ENCODE measurements around the gene ARMC12. TPM values are rescaled to one million over a fixed set of nuclear protein-coding genes. Genes with fewer than 3 reads are reported as not detected.

ARMC12 gene
- total RNA-seq, 4 donors from 2014 or later: 1.6 TPM; not detected in 2

GRCh38 chr6:35787266-35788218 is 50.7 kb downstream of the ARMC12 start:
- DNase-seq: no peak
- intact Hi-C loops (cut with DNase I; ENCODE audit: low total_unique reads): no loop called here

GRCh38 chr6:35788423-35788982 is 51.7 kb downstream of the ARMC12 start:
- no peak for TF ChIP-seq CTCF (IDR thresholded peaks at IDR 0.05)
- no peak for TF ChIP-seq POLR2A (IDR thresholded peaks at IDR 0.05)
- peaks cover 3 to 4% of the 10 kb centered on the region in 2 donors for H3K27me3 ChIP-seq
- intact Hi-C loops (cut with DNase I; ENCODE audit: low total_unique reads): no loop called here

More at GRCh38 chr6:35787266-35788218, 50.7 kb downstream of the ARMC12 start:
- Histone ChIP-seq H3K9me3 (no peaks in the 10 kb centered on the region), H3K4me3 (no peak overlapping the region), H3K4me1 (no peaks in the 10 kb centered on the region), H3K36me3 (no peaks in the 10 kb centered on the region), H3K27me3 (peaks cover 3 to 4% of the 10 kb centered on the region in 2 donors), H3K27ac (no peak overlapping the region)
- TF ChIP-seq CTCF (IDR thresholded peaks at IDR 0.05): no peak
- TF ChIP-seq POLR2A (IDR thresholded peaks at IDR 0.05): no peak

GRCh38 chr6:35790683-35791082 is 53.9 kb downstream of the ARMC12 start:
- Histone ChIP-seq H3K27me3 (peaks cover 3 to 4% of the 10 kb centered on the region in 2 donors), H3K9me3 (no peaks in the 10 kb centered on the region), H3K27ac (no peak overlapping the region), H3K4me1 (no peaks in the 10 kb centered on the region), H3K4me3 (no peak overlapping the region), H3K36me3 (no peaks in the 10 kb centered on the region)
- no peak for TF ChIP-seq POLR2A (IDR thresholded peaks at IDR 0.05)
- DNase-seq: no peak
- intact Hi-C loops (cut with DNase I; ENCODE audit: low total_unique reads): no loop called here

More at GRCh38 chr6:35788423-35788982, 51.7 kb downstream of the ARMC12 start:
- Histone ChIP-seq H3K4me1 (no peaks in the 10 kb centered on the region), H3K9me3 (no peaks in the 10 kb centered on the region), H3K4me3 (no peak overlapping the region), H3K27ac (no peak overlapping the region), H3K36me3 (no peaks in the 10 kb centered on the region)
- no peak for DNase-seq

- Histone ChIP-seq H3K4me1 (no peaks in the 10 kb centered on the region), H3K9me3 (no peaks in the 10 kb centered on the region), H3K27me3 (no peaks in the 10 kb centered on the region), H3K36me3 (no peaks in the 10 kb centered on the region), H3K4me3 (no peak overlapping the region), H3K27ac (no peak overlapping the region)
- no peak for DNase-seq
- no peak for TF ChIP-seq POLR2A (IDR thresholded peaks at IDR 0.05)
- TF ChIP-seq CTCF (IDR thresholded peaks at IDR 0.05): no peak
- intact Hi-C loops (cut with DNase I; ENCODE audit: low total_unique reads): no loop called here
These were observed 58.0 kb downstream of the ARMC12 start for GRCh38 chr6:35794536-35795452.

- Histone ChIP-seq H3K27ac (no peak overlapping the region), H3K4me3 (no peak overlapping the region), H3K27me3 (no peaks in the 10 kb centered on the region), H3K4me1 (no peaks in the 10 kb centered on the region), H3K36me3 (no peaks in the 10 kb centered on the region), H3K9me3 (no peaks in the 10 kb centered on the region)
- TF ChIP-seq CTCF (IDR thresholded peaks at IDR 0.05): no peak
- no peak for TF ChIP-seq POLR2A (IDR thresholded peaks at IDR 0.05)
- DNase-seq: no peak
- intact Hi-C loops (cut with DNase I; ENCODE audit: low total_unique reads): no loop called here
These were observed 58.7 kb downstream of the ARMC12 start for GRCh38 chr6:35795453-35796071.

Data from uterus (tissue), 4 donors.